OCI-LY1 (cell line): ENCODE data around the gene SCN4B.

Experiments used
- H2AFZ ChIP-seq: fragments of 200-600 bp; sonication (generic), shearing (Covaris generic); 2 replicates; pipeline ENCODE4 v1.6.0; 2014; ENCODE audit warnings: antibody characterized with exemption, mild to moderate bottlenecking, low read length
- H3F3A ChIP-seq: fragments of 200-600 bp; sonication (generic), shearing (Covaris generic); 2 replicates; pipeline ENCODE4 v1.6.0; 2014; ENCODE audit warnings: mild to moderate bottlenecking, antibody characterized with exemption, low read length, moderate library complexity; ENCODE audit not compliant: insufficient read depth
- H3K27ac ChIP-seq: fragments of 200-600 bp; sonication (generic); 2 replicates; pipeline ENCODE4 v1.5.1; 2014; ENCODE audit warnings: low read length, mixed run types, mild to moderate bottlenecking, low read depth; ENCODE audit not compliant: poor library complexity, severe bottlenecking
- H3K27me3 ChIP-seq: fragments of 200-600 bp; sonication (generic); 2 replicates; pipeline ENCODE4 v1.6.0; 2014; ENCODE audit warnings: antibody characterized with exemption, mild to moderate bottlenecking, low read length, moderate library complexity; ENCODE audit not compliant: insufficient read depth
- H3K36me3 ChIP-seq: fragments of 200-600 bp; sonication (generic); 2 replicates; pipeline ENCODE4 v1.6.1; 2014; ENCODE audit warnings: mild to moderate bottlenecking, antibody characterized with exemption, low read length, moderate library complexity, mixed read lengths; ENCODE audit not compliant: insufficient read depth
- H3K4me1 ChIP-seq: fragments of 200-600 bp; sonication (generic); 2 replicates; pipeline ENCODE4 v1.5.1; 2014; ENCODE audit warnings: mild to moderate bottlenecking, low read length, moderate library complexity; ENCODE audit not compliant: insufficient read depth, severe bottlenecking
- H3K4me2 ChIP-seq: fragments of 200-600 bp; sonication (generic), shearing (Covaris generic); 2 replicates; pipeline ENCODE4 v1.6.1; 2014; ENCODE audit warnings: low read length
- H3K4me3 ChIP-seq: fragments of 200-600 bp; sonication (generic); 2 replicates; pipeline ENCODE4 v1.5.1; 2014; ENCODE audit warnings: low read length, low read depth, mild to moderate bottlenecking, mixed read lengths; ENCODE audit not compliant: poor library complexity, severe bottlenecking
- H3K79me2 ChIP-seq: fragments of 200-600 bp; shearing (Covaris generic); 2 replicates; pipeline ENCODE4 v1.6.1; 2016; ENCODE audit warnings: mixed run types, low read length, mixed read lengths; ENCODE audit not compliant: insufficient read depth
- H3K9ac ChIP-seq: fragments of 200-600 bp; sonication (generic), shearing (Covaris generic); 2 replicates; pipeline ENCODE4 v1.6.1; 2014; ENCODE audit warnings: mild to moderate bottlenecking, low read length, mixed read lengths
- H3K9me2 ChIP-seq: fragments of 200-600 bp; sonication (generic), shearing (Covaris generic); 2 replicates; pipeline ENCODE4 v1.6.1; 2014; ENCODE audit warnings: low read depth, mild to moderate bottlenecking, low read length, mixed read lengths
- H3K9me3 ChIP-seq: fragments of 200-600 bp; shearing (Covaris generic); 2 replicates; pipeline ENCODE4 v1.6.1; 2014; ENCODE audit warnings: low read length, mixed read lengths
- H4K20me1 ChIP-seq: fragments of 200-600 bp; sonication (generic), shearing (Covaris generic); 2 replicates; pipeline ENCODE4 v1.6.0; 2016; ENCODE audit warnings: mild to moderate bottlenecking, low read length; ENCODE audit not compliant: insufficient read depth
- CTCF ChIP-seq: fragments of 200-600 bp; sonication (generic), shearing (Covaris generic); IDR thresholded peaks from 2 replicates; pipeline ENCODE4 v1.5.1; 2017; ENCODE audit warnings: mild to moderate bottlenecking, antibody characterized with exemption, low read length, moderate library complexity, mixed read lengths
- EZH2 ChIP-seq: fragments of 200-600 bp; sonication (generic), shearing (Covaris generic); IDR thresholded peaks from 2 replicates; pipeline ENCODE4 v1.8.0; 2017; ENCODE audit warnings: borderline replicate concordance, mixed run types, mild to moderate bottlenecking, antibody characterized with exemption, low read length, moderate library complexity, mixed read lengths

Gene SCN4B, protein sequence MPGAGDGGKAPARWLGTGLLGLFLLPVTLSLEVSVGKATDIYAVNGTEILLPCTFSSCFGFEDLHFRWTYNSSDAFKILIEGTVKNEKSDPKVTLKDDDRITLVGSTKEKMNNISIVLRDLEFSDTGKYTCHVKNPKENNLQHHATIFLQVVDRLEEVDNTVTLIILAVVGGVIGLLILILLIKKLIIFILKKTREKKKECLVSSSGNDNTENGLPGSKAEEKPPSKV

GRCh38 chr11:118152552-118153471 is at the start of gene SCN4B:
SCN4B (minus strand) TSS chr11:118152823; CDS start chr11:118152673, 150 bp downstream.
- Histone ChIP-seq H3K4me2 (no peak within 1 kb of the TSS), H3K79me2 (no peaks in the 10 kb centered on the region), H3K9ac (no peak within 1 kb of the TSS), H2AFZ (no peak within 1 kb of the TSS), H3K9me2 (no peaks in the 10 kb centered on the region), H3K4me3 (no peak within 1 kb of the TSS), H3K36me3 (no peaks in the 10 kb centered on the region), H3K4me1 (no peaks in the 10 kb centered on the region), H3K27ac (no peak within 1 kb of the TSS), H3K9me3 (no peaks in the 10 kb centered on the region), H3K27me3 (no peaks in the 10 kb centered on the region), H4K20me1 (no peaks in the 10 kb centered on the region), H3F3A (no peaks in the 10 kb centered on the region)
- TF ChIP-seq EZH2 (no peak), CTCF (no peak)

DNA sequence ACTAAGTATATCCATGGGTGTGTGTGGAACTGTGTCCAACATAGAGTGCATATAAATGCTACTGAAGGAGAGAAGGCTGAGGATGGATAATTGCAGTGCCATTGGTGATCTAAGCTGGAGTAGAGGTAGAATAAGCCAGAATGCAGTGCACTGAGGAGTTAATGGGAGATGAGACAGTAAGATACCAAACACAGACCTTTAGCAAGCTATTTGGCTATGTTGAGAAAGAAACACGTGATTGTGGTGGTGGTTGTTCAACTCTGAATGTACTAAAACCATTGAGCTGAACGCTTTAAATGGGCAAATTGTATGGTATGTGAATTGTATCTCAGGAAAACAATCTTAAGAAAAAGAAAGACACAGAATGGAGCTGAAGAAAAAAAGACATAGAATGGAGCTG is 49.3 kb upstream of the SCN4B start:
- Histone ChIP-seq H3K36me3 (no peaks in the 10 kb centered on the region; the same call in 1 of the 2 replicates), H3K9me3 (no peaks in the 10 kb centered on the region), H3K4me3 (no peak overlapping the region), H3K79me2 (no peaks in the 10 kb centered on the region), H4K20me1 (no peaks in the 10 kb centered on the region), H3K9ac (no peak overlapping the region), H2AFZ (no peak overlapping the region), H3F3A (no peaks in the 10 kb centered on the region), H3K9me2 (no peaks in the 10 kb centered on the region), H3K4me1 (peaks cover 15% of the 10 kb centered on the region), H3K27me3 (no peaks in the 10 kb centered on the region), H3K27ac (no peak overlapping the region), H3K4me2 (no peak overlapping the region)
- no peak for TF ChIP-seq CTCF
- TF ChIP-seq EZH2 = no peak

GRCh38 chr11:118200901-118201680 is 48.5 kb upstream of the SCN4B start:
- no peaks in the 10 kb centered on the region for H3K9me2 ChIP-seq
- no peak overlapping the region for H3K4me2 ChIP-seq
- H3K9ac ChIP-seq = no peak overlapping the region
- H2AFZ ChIP-seq = no peak overlapping the region
- H3K79me2 ChIP-seq = no peaks in the 10 kb centered on the region
- no peak overlapping the region for H3K4me3 ChIP-seq
- no peaks in the 10 kb centered on the region; the same call in 1 of the 2 replicates for H3K36me3 ChIP-seq
- no peaks in the 10 kb centered on the region for H3F3A ChIP-seq
- H3K4me1 ChIP-seq = peaks cover 7% of the 10 kb centered on the region
- no peak overlapping the region for H3K27ac ChIP-seq
- no peaks in the 10 kb centered on the region for H3K9me3 ChIP-seq
- TF ChIP-seq CTCF (no peak), EZH2 (no peak)
- H3K27me3 ChIP-seq = no peaks in the 10 kb centered on the region
- H4K20me1 ChIP-seq = no peaks in the 10 kb centered on the region
